ENCODE data around the gene SAP30BP. TPM values are rescaled to one million over a fixed set of nuclear protein-coding genes. Genes with fewer than 3 reads are reported as not detected.

Gene SAP30BP
- total and polyA plus RNA-seq, 2 of the 13 experiments (the other 11 are each of a cell fraction or from before 2014, with no cell fraction given) = 67.7 to 99.4 TPM

- TF ChIP-seq ZNF280B (CRISPR knock-in tag; IDR thresholded peaks at IDR 0.05; ENCODE audit: borderline replicate concordance) (peak; percentile 91; the same call in 1 of the 2 replicates), ZNF460 (CRISPR knock-in tag; IDR thresholded peaks at IDR 0.05; ENCODE audit: borderline replicate concordance) (peak; percentile 26; the same call in 1 of the 2 replicates), ZKSCAN1 (IDR thresholded peaks at IDR 0.05; ENCODE audit: low read length) (no peak), PPARG (CRISPR knock-in tag; conservative IDR thresholded peaks at IDR 0.05) (no peak), TRIM24 (CRISPR knock-in tag; IDR thresholded peaks at IDR 0.05) (peak; percentile 68; the same call in 1 of the 2 replicates), CBX1 (IDR thresholded peaks at IDR 0.05; ENCODE audit: low read depth) (peak; percentile 54), ZNF784 (CRISPR knock-in tag; IDR thresholded peaks at IDR 0.05; ENCODE audit: borderline replicate concordance) (no peak; the same call in 1 of the 2 replicates), RELA (CRISPR knock-in tag; IDR thresholded peaks at IDR 0.05) (no peak), SUZ12 (IDR thresholded peaks at IDR 0.05; ENCODE audit: low read depth, low read length) (no peak), MAX (IDR thresholded peaks at IDR 0.05) (peak; percentile 99), ZNF749 (CRISPR knock-in tag; IDR thresholded peaks at IDR 0.05; ENCODE audit: borderline replicate concordance) (no peak; the same call in 1 of the 2 replicates), MYPOP (CRISPR knock-in tag; IDR thresholded peaks at IDR 0.05) (no peak), ZNF101 (CRISPR knock-in tag; IDR thresholded peaks at IDR 0.05; ENCODE audit: borderline replicate concordance, low read depth) (0 out of 2 replicates have a peak, but pooled peaks have one; percentile 60), ZNF652 (CRISPR knock-in tag; IDR thresholded peaks at IDR 0.05; ENCODE audit: borderline replicate concordance, low read depth) (no peak), ZKSCAN5 (CRISPR knock-in tag; IDR thresholded peaks at IDR 0.05) (peak; percentile 91), MIER3 (CRISPR knock-in tag; IDR thresholded peaks at IDR 0.05; ENCODE audit: borderline replicate concordance) (peak; percentile 62; the same call in 1 of the 2 replicates)
- TF ChIP-seq, protein P1, sequence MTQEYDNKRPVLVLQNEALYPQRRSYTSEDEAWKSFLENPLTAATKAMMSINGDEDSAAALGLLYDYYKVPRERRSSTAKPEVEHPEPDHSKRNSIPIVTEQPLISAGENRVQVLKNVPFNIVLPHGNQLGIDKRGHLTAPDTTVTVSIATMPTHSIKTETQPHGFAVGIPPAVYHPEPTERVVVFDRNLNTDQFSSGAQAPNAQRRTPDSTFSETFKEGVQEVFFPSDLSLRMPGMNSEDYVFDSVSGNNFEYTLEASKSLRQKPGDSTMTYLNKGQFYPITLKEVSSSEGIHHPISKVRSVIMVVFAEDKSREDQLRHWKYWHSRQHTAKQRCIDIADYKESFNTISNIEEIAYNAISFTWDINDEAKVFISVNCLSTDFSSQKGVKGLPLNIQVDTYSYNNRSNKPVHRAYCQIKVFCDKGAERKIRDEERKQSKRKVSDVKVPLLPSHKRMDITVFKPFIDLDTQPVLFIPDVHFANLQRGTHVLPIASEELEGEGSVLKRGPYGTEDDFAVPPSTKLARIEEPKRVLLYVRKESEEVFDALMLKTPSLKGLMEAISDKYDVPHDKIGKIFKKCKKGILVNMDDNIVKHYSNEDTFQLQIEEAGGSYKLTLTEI (CRISPR knock-in tag; conservative IDR thresholded peaks at IDR 0.05) = no peak
- TF ChIP-seq, protein P2, sequence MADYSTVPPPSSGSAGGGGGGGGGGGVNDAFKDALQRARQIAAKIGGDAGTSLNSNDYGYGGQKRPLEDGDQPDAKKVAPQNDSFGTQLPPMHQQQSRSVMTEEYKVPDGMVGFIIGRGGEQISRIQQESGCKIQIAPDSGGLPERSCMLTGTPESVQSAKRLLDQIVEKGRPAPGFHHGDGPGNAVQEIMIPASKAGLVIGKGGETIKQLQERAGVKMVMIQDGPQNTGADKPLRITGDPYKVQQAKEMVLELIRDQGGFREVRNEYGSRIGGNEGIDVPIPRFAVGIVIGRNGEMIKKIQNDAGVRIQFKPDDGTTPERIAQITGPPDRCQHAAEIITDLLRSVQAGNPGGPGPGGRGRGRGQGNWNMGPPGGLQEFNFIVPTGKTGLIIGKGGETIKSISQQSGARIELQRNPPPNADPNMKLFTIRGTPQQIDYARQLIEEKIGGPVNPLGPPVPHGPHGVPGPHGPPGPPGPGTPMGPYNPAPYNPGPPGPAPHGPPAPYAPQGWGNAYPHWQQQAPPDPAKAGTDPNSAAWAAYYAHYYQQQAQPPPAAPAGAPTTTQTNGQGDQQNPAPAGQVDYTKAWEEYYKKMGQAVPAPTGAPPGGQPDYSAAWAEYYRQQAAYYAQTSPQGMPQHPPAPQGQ (CRISPR knock-in tag; IDR thresholded peaks at IDR 0.05; ENCODE audit: borderline replicate concordance) = no peak; the same call in 1 of the 2 replicates
These were observed 87.5 kb downstream of the SAP30BP start (continued) for GRCh38 chr17:75754378-75755204.
